Erythroblast (primary cell): Measurements from ENCODE around the gene PSMD8.

Experiments used
- GATA1 ChIP-seq: IDR thresholded peaks from 2 replicates; pipeline ENCODE4 v1.6.1; 2011; ENCODE audit warnings: low read depth, mild to moderate bottlenecking, control low read depth, low read length, moderate library complexity
- POLR2A ChIP-seq: IDR thresholded peaks from 2 replicates; pipeline ENCODE4 v1.6.1; 2011; ENCODE audit warnings: mild to moderate bottlenecking, low read length

DNA sequence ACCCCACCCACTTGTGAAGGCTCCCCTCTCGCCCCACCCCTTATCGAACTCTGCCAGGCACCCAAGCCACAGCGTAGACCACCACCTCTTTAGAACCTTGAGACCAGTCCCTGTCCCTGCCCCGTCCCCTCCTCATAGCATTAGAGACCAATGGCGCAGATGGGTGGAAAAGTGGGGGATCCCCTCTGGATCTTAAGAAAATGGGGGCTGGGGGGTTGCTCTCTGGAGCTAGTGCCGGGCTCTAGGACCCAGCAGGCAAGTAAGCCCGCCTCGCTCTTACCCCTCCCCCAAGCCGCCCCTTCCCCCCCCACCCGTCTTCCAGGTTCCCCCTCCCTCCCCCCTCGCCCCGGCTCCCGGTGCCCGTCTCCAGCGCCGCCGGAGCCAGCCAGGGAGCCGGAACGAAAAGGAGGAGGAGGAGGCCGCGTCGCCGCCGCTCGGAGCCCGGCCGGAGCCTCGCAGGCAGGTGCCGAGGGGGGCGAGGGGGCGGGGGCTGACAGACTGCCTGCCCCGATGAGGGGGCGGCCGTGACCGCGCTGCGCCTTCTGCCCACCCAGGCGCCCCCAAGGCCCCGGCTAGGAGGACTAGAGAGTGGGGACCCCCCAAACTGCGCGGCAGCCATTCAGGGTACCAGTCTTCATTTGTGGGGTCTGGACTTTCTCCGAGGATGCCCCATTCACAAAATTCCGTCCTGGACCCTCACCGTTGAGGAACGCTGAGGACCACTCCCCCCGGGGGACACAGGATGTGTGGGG, 14.2 kb downstream of the PSMD8 start, which contains the start of gene SPRED3:
- no peak for TF ChIP-seq POLR2A
- TF ChIP-seq GATA1 = no peak
